GM23248 (cell line): Measurements from ENCODE around the gene FAM81A. TPM values are rescaled to one million over a fixed set of nuclear protein-coding genes. Genes with fewer than 3 reads are reported as not detected.

Experiments used
- DNase-seq: peaks from one replicate; pipeline ENCODE4 v3.0.0-alpha.2; 2015
- H2AFZ ChIP-seq: fragments of 200-600 bp; sonication (generic); 2 replicates; pipeline ENCODE4 v1.6.1; 2016; ENCODE audit warnings: antibody characterized with exemption
- H3F3A ChIP-seq: fragments of 200-600 bp; sonication (generic); 2 replicates; pipeline ENCODE4 v1.6.1; 2016; ENCODE audit warnings: mild to moderate bottlenecking, antibody characterized with exemption, mixed run types; ENCODE audit not compliant: insufficient read depth
- H3K27ac ChIP-seq: fragments of 200-600 bp; sonication (generic); 2 replicates; pipeline ENCODE4 v1.5.1; 2016; ENCODE audit warnings: mild to moderate bottlenecking
- H3K27me3 ChIP-seq: fragments of 200-600 bp; sonication (generic); replicated peaks from 2 replicates; pipeline ENCODE4 v1.6.1; 2016; ENCODE audit warnings: mild to moderate bottlenecking; ENCODE audit not compliant: insufficient read depth
- H3K36me3 ChIP-seq: fragments of 200-600 bp; sonication (generic); 2 replicates; pipeline ENCODE4 v1.6.1; 2016; ENCODE audit warnings: low read depth, mild to moderate bottlenecking
- H3K4me1 ChIP-seq: fragments of 200-600 bp; sonication (generic); 2 replicates; pipeline ENCODE4 v1.6.1; 2016; ENCODE audit warnings: mild to moderate bottlenecking; ENCODE audit not compliant: insufficient read depth
- H3K4me2 ChIP-seq: fragments of 200-600 bp; sonication (generic); one replicate; pipeline ENCODE4 v1.6.1; 2016; ENCODE audit warnings: mild to moderate bottlenecking; ENCODE audit not compliant: unreplicated experiment
- H3K4me3 ChIP-seq: fragments of 200-600 bp; sonication (generic); 2 replicates; pipeline ENCODE4 v1.5.1; 2016; ENCODE audit warnings: mild to moderate bottlenecking
- H3K79me2 ChIP-seq: fragments of 200-600 bp; sonication (generic); 2 replicates; pipeline ENCODE4 v1.6.1; 2016; ENCODE audit warnings: mild to moderate bottlenecking; ENCODE audit not compliant: insufficient read depth
- H3K9ac ChIP-seq: fragments of 200-600 bp; sonication (generic); 2 replicates; pipeline ENCODE4 v1.6.1; 2016; ENCODE audit warnings: mild to moderate bottlenecking
- H3K9me2 ChIP-seq: fragments of 200-600 bp; sonication (generic); 2 replicates; pipeline ENCODE4 v1.6.1; 2016; ENCODE audit warnings: mixed run types, mild to moderate bottlenecking, moderate library complexity; ENCODE audit not compliant: insufficient read depth
- H3K9me3 ChIP-seq: fragments of 200-600 bp; sonication (generic); one replicate; pipeline ENCODE4 v1.6.1; 2017; ENCODE audit warnings: low read depth
- H4K20me1 ChIP-seq: fragments of 200-600 bp; sonication (generic); 2 replicates; pipeline ENCODE4 v1.6.0; 2016; ENCODE audit not compliant: insufficient read depth
- EZH2 ChIP-seq: fragments of 200-600 bp; sonication (generic); IDR thresholded peaks from 2 replicates; pipeline ENCODE4 v1.6.1; 2018; ENCODE audit warnings: antibody characterized with exemption, mild to moderate bottlenecking; ENCODE audit not compliant: insufficient read depth, poor library complexity, severe bottlenecking
- EZH2phosphoT487 ChIP-seq: fragments of 200-600 bp; sonication (generic); IDR thresholded peaks from 2 replicates; pipeline ENCODE4 v1.6.1; 2018; ENCODE audit warnings: antibody characterized with exemption, moderate library complexity, mild to moderate bottlenecking, low read depth; ENCODE audit not compliant: insufficient read depth
- WGBS, 2 experiments: methylation state at CpG; one replicate each; pipeline ENCODE4 v1.1.6; 2015 to 2017; ENCODE audit warnings: low lambda C conversion rate in 2 of 2, low coverage in 1 of 2; ENCODE audit errors: missing lambda C conversion rate in 2 of 2; 5-methylcytosine and 5-hydroxymethylcytosine counted together
- in situ Hi-C: fragments of 300-500 bp; cut with MboI; formaldehyde crosslinking; loops from 2 replicates; pipeline ENCODE4 v1.15.0; 2020
- polyA plus RNA-seq: library from polyadenylated mRNA; unstranded; fragments of >200 nt; fragmentation: Nextera tagmentation; extraction: Ambion mirVana; gene quantifications from 2 replicates; pipeline ENCODE4 v1.2.1, GENCODE V29; 2016
- total RNA-seq: library from RNA; depleted of rRNA; stranded (reverse); fragments of >200 nt; shearing (Covaris generic); gene quantifications from 2 replicates; pipeline ENCODE4 v1.2.3, GENCODE V29; 2014; rRNA removed

FAM81A gene
- 0.32 and 0.51 TPM in 2 replicates for total RNA-seq
- polyA plus RNA-seq: 0.26 and 0.70 TPM in 2 replicates

- DNase-seq: peak; percentile 77
- in situ Hi-C loops: no loop called here
- TF ChIP-seq EZH2: no peak
- no peak for TF ChIP-seq EZH2phosphoT487
- H3K9me2 ChIP-seq: no peaks in the 10 kb centered on the region
- H3K9ac ChIP-seq: peak within 1 kb of the TSS; percentile 48; the same call in 1 of the 2 replicates
- no peaks in the 10 kb centered on the region for H4K20me1 ChIP-seq
- no peaks in the 10 kb centered on the region for H3K79me2 ChIP-seq
- H3K4me3 ChIP-seq: peak within 1 kb of the TSS; percentile 77
- no peaks in the 10 kb centered on the region for H3K9me3 ChIP-seq
- H3K4me1 ChIP-seq: 0 out of 2 replicates have a peak, but pooled peaks cover 6% of the 10 kb centered on the region
- H3K4me2 ChIP-seq: peak within 1 kb of the TSS; percentile 90
- peak within 1 kb of the TSS; percentile 84 for H2AFZ ChIP-seq
- peaks cover 4% of the 10 kb centered on the region; the same call in 1 of the 2 replicates for H3F3A ChIP-seq
- H3K27ac ChIP-seq: no peak within 1 kb of the TSS
- 1 to 3% methylated on average over 32 to 88 of the region's 96 CpGs for WGBS, 2 experiments
- H3K27me3 ChIP-seq: peaks cover 28% of the 10 kb centered on the region
- no peaks in the 10 kb centered on the region for H3K36me3 ChIP-seq
These were observed at the start of gene FAM81A for GRCh38 chr15:59437817-59438624. TSS of gene FAM81A (plus strand) at chr15:59438186. CDS start at chr15:59458627, 20,441 bp downstream.

GRCh38 chr15:59388670-59389069 lies 49.3 kb upstream of the FAM81A start:
- Histone ChIP-seq H3K36me3 (no peaks in the 10 kb centered on the region), H2AFZ (peak overlapping the region; percentile 42), H3K9me2 (no peaks in the 10 kb centered on the region), H4K20me1 (no peaks in the 10 kb centered on the region), H3F3A (0 out of 2 replicates have a peak, but pooled peaks cover 4% of the 10 kb centered on the region), H3K27ac (no peak overlapping the region), H3K9me3 (no peaks in the 10 kb centered on the region), H3K4me3 (no peak overlapping the region), H3K4me1 (peaks cover 8% of the 10 kb centered on the region), H3K79me2 (no peaks in the 10 kb centered on the region), H3K9ac (no peak overlapping the region), H3K4me2 (peak overlapping the region; percentile 35), H3K27me3 (no peaks in the 10 kb centered on the region)
- 25 to 27% methylated on average over 3 of the region's 3 CpGs for WGBS, 2 experiments
- peak; percentile 71 for DNase-seq
- TF ChIP-seq EZH2 (no peak), EZH2phosphoT487 (no peak)
- in situ Hi-C loops: no loop called here

GRCh38 chr15:59392299-59392698 lies 45.7 kb upstream of the FAM81A start:
- H3K9ac ChIP-seq: no peak overlapping the region
- no peak overlapping the region for H3K27ac ChIP-seq
- 80 to 81% methylated on average over 5 of the region's 5 CpGs for WGBS, 2 experiments
- H3K79me2 ChIP-seq: no peaks in the 10 kb centered on the region
- DNase-seq: no peak
- H3K4me2 ChIP-seq: no peak overlapping the region
- H3K9me2 ChIP-seq: no peaks in the 10 kb centered on the region
- no peaks in the 10 kb centered on the region for H4K20me1 ChIP-seq
- no peaks in the 10 kb centered on the region for H3K36me3 ChIP-seq
- H3K4me1 ChIP-seq: peaks cover 8% of the 10 kb centered on the region
- H3K27me3 ChIP-seq: no peaks in the 10 kb centered on the region
- 0 out of 2 replicates have a peak, but pooled peaks cover 4% of the 10 kb centered on the region for H3F3A ChIP-seq
- H3K4me3 ChIP-seq: no peak overlapping the region
- H3K9me3 ChIP-seq: no peaks in the 10 kb centered on the region
- no peak overlapping the region for H2AFZ ChIP-seq
- TF ChIP-seq EZH2: no peak
- no peak for TF ChIP-seq EZH2phosphoT487
- in situ Hi-C loops: no loop called here

- Histone ChIP-seq H3K9me3 (no peaks in the 10 kb centered on the region), H3K4me1 (no peaks in the 10 kb centered on the region), H3K9me2 (no peaks in the 10 kb centered on the region), H3K4me3 (no peak overlapping the region), H2AFZ (no peak overlapping the region), H3K27me3 (peaks cover 2% of the 10 kb centered on the region; the same call in 1 of the 2 replicates), H3K79me2 (no peaks in the 10 kb centered on the region), H3F3A (no peaks in the 10 kb centered on the region), H3K4me2 (no peak overlapping the region), H3K36me3 (no peaks in the 10 kb centered on the region), H3K9ac (no peak overlapping the region), H4K20me1 (no peaks in the 10 kb centered on the region), H3K27ac (no peak overlapping the region)
- in situ Hi-C loops: no loop called here
- DNase-seq: peak; percentile 28
- TF ChIP-seq EZH2 (no peak), EZH2phosphoT487 (no peak)
- 77 to 81% methylated on average over 9 of the region's 9 CpGs for WGBS, 2 experiments
These were observed 43.8 kb upstream of the FAM81A start for GRCh38 chr15:59394166-59394661.
